T-helper 22 cell (primary cell): ENCODE results near the gene WWP2.
"Not testable (repeated sequence)": the region's sequence is repeated elsewhere in the genome, so short reads cannot be mapped to it uniquely, and the experiment has no call there.

ENCODE experiments used
- DNase-seq: peaks from one replicate; pipeline ENCODE4 v3.0.0-alpha.2; 2020; ENCODE audit warnings: low read depth

WWP2 gene

DNA sequence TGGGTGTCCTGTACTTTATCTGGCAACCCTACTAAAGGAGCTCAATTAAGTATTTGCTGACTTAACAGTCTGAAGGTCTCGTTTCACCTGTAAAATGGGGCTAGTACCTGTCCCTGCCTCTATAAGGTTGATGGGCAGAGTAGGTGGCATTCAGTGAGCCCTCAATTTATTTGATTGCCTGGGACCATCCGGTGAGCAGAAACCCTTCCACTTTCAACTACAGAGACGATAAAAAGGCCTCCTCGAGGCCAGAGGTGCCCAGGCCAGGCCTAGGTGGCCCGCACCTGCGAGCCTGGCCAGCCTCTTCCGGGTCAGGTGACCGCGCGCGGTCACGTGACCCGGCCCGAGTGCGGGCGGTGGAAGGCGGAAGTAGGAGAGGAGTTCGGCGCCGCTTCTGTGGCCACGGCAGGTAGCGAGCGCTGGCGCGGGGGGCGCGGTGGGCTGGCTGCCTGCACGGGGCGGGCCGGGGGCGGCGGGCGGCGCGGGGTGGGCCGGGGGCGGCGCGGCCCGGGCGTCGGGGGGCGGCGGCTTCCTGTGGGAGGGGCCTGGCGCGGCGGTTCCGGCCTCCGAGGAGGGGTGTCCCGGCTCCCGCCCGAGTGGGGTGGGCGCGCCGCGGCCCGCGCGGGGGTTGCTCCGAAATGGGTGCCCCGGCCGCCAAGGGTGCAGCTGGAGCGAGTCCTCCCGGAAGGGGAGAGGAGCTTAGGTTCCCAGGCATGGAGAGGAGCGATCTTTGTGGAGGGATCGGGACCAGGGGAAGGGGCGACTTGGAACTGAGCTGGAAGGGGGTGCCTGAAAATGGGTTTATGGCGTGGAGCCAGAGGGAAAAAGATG is at the start of gene WWP2:
Gene WWP2 (plus strand): TSS at position 350 of the 831 bp plus-strand sequence. CDS start 24,679 bp downstream, outside the sequence.
- DNase-seq: peak; percentile 74

DNA sequence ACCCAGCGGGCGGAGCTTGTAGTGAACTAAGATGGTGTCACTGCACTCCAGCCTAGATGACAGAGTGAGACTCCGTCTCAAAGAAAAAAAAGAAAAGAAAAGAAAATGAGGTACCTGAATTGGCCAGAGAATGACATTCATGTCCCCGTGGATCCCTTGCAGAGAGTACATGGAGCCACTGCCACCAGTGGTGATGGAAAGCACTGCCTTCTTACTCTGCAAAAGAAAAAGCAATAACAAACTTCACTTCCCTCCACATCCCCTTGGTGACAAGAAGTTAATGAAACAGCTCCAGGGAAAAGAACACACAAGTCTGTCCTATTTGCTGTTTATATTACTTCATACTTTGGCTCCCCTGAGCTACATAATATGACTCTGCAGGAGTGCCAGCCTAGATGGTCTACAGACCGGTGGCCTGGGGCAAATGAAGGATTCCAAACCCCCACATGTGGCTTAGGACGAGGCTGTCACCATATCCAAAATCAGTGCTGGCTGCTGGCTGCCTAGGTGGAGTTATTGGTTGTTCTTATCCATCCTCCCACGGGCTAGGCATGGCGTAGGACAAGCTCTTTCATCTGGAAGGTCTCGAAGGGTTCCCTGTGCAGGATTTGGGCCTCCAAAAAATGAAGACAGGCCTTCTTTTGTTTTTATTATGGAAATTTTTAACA is 49.1 kb upstream of the WWP2 start:
- no peak for DNase-seq

GRCh38 chr16:69717066-69717465 is 45.1 kb upstream of the WWP2 start:
- no peak for DNase-seq

GRCh38 chr16:69718111-69718764 is 43.9 kb upstream of the WWP2 start:
- no peak for DNase-seq

- DNase-seq: no peak
Observed at GRCh38 chr16:69720822-69721430, 41.2 kb upstream of the WWP2 start.

DNA sequence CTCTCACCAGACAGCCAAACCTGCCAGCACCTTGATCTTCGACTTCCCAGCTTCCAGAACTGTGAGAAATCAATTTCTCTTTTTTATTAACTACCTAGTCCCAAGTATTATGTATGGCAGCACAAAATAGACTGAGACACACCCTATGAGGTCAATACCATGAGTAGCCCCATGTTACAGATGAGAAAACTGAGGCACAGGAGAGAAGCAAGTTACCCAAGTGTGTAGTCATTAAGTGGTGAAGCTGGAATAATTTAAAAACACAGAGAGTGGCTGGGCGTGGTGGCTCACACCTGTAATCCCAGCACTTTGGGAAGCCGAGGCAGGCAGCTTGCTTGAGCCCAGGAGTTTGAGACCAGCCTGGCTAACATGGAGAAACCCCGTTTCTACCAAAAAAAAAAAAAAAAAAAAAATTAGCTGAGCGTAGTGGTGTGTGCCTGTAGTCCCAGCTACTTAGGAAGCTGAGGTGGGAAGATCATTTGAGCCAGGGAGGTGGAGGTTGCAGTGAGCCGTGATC is 40.6 kb upstream of the WWP2 start:
- no peak for DNase-seq

DNA sequence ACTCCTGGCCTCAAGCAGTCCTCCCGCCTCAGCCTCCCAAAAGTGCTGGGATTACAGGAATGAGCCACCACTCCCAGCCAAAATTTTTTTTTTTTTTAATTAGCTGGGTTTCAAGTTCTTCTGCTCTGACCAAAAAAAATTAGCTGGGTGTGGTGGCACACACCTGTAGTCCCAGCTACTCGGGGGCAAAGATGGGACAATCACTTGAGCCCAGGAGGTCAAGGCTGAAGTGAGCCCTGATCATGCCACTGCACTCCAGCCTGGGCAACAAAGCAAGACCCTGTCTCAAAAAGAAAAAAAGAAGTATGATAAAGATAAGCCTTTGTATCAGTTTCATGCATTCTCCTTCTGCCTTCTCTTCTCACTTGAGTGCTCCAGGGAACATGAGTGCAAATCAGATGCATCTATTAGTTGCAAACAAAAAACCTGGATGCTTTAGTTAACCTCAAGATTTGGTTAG is 37.7 kb upstream of the WWP2 start:
- no peak for DNase-seq

- DNase-seq: no peak
Observed at GRCh38 chr16:69724981-69725479, 37.1 kb upstream of the WWP2 start.

GRCh38 chr16:69725480-69726312 is 36.4 kb upstream of the WWP2 start:
- no peak for DNase-seq

DNA sequence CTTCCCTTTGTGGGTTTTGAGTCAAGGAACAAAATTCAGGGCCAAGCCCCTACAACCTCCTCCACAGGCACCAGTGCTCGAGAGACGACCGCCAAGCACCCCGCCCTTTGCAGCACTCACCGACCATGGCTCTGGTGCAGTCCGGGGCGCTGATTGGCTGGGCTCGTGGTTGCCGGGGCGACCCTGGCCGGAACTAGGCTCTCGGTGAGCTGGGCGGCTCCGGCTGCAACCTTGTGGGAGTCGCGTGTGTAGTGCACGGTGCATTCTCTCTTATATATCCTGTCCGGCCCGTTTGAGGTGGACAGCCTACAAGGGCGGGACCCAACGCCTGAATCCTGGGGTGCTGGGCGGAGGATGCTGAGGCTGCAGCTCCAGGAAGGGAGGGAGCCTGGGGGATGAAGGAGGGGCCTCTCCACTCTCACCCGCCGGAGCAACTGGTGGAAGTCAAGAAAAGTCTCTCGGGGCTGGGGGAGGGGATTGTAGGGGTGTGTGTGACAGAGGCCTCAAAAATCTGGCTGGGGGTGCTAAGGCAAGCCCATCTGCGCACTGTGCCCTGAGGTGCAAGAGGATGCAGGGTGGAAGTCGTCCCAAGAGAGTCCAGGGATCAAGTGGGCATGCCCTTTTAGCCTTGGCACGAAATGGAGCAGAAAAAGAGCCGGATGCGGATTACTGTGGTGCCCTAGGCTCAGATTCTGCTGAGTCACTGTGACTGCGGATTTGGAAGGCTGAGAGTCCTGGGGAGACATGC is 35.6 kb upstream of the WWP2 start, which contains the start of gene NQO1:
Gene NQO1 (minus strand): TSS at position 248 of the 748 bp plus-strand sequence. CDS start 121 bp downstream, at position 127.
- DNase-seq: peak; percentile 64

GRCh38 chr16:69727916-69728270 is 34.2 kb upstream of the WWP2 start:
- no peak for DNase-seq

DNA sequence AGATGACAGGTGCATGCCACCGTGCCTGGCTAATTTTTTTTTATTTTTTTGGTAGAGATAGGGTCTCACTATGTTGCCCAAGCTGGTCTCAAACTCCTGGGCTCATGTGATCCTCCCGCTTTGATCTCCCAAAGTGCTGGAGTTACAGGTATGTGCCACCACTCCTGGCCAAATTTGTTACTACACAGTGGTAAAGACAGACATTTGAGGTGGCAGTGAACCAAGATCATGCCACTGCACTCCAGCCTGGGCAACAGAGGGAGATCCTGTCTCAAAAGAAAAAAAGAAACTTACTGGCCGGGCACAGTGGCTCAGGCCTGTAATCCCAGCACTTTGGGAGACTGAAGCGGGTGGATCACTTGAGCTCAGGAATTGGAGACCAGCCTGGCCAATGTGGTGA is 33.1 kb upstream of the WWP2 start:
- DNase-seq: not testable (repeated sequence)

GRCh38 chr16:69731280-69731679 is 30.9 kb upstream of the WWP2 start:
- not testable (repeated sequence) for DNase-seq

DNA sequence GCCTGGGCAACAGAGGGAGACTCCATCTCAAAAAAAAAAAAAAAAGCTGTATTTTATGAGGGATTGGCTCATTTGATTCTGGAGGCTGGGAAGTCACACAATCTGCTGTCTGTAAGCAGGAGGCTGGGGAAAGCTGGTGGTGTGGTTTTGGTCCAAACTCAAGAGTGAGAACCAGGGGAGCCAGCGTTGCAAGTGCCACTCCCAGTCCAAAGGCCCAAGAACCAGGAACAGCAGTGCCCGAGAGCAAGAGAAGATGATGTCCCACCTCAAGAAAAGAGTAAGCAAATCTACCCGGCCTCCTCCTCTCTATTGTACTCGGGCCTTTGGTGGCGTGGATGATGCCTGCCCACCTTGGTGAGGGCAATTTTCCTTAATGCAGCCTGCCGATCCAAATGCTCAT is 30.0 kb upstream of the WWP2 start:
- no peak for DNase-seq

GRCh38 chr16:69741519-69741918 is 20.6 kb upstream of the WWP2 start:
- DNase-seq: no peak

DNA sequence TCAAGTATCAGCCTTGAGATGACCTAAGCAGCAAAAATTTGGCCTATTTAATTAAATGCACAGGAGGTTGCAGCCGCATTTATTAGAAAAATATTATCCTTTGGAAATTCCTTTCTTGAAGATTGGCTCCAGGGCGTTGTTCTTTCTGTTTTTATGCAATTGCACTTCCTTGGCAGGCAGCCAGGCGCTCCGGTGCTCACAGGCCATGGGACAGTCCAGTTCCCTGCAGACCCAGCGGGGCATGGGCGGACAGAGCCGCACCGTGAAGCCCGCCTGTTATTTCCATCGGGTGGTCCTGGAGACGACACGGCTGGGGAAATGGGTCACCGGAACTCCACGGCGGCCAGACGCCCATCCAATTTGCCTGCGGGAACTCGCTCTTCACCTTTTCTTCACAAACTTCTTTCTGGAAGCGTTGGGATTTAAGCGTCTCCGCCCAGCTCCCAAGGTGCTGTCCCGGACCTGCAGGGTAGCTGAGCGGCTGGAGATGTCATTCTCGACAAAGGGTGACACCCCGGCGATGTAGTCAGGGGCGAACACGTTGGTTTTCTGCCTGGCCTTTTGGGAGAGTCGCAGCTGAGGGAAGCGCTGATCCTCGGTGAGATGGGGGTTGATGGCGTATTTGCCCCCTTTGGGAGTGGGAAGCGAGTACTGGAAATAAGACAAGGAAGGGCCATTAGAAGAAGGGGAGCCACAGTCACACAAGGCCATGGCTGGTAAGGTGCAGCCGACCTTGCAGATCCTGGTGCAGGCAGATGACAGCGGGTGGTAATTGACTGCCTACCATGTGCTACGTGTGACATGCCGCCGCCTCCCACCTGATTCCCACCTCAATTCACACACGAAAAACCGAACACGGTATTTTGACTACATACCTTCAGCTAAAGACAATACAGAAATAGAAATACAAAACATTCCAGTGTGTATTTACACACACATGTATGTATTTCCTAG is 19.9 kb upstream of the WWP2 start:
- no peak for DNase-seq

DNA sequence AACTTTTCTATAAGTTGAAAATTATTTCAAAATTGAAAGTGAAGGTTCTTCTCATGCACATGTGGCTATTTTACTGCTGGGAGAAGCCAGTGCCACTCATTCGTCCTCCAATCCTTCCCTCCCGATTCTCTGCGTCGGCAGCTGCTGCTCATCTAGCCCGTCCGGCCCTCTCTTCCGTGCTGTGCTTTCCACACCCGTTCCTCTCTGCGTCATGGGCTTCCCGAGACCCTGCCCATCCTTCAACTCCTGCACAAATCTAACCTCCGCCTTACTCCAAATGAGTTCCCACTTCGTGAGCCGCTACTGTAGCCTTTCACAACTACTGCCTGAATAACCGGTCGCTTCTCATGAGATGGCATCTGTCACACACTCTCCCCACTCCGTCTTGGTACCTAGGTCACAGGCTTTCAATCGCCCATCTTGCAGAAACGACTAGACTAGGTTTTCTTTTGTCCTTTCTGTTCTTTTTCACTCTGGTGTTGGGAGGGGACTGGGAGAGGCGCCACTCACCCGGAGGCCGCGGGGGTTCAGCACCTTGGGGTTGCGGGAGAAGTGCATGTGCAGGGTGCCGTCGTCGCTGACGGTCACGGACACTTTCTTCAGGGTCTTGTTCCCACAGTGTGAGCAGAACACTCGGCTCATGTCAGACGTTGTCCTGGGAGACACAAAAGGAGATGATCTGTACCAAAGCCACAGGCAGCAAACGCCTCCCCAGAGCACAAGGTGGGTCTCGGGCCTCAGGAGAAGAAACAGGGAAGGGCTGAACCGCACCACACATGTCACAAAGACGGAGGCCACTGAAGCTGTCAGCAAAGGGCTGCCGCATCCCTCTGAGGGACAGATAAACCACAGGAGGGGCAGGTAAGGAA is 17.5 kb upstream of the WWP2 start:
- DNase-seq: no peak

DNA sequence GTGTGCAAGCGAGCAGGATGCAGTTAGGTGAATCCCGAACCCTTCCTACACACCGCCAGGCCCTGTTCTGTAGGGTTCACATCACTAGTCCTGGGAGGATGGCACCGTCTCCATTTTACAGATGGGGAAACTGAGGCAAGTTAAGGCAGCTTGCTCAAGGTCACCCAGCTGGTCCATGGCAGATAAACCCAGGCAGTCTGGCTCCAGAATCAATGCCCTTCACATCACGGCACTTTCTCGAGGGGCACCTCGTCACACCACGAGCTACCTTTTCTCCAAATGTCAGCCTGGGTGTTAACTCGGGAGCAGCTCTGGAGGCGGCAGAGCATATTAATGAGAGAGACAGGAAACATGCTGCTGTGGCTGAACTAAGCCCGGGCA is 16.9 kb upstream of the WWP2 start:
- no peak for DNase-seq
